Loucy (cell line): Measurements from ENCODE around the gene HEXIM1.

Experiments used
- H2AFZ ChIP-seq: fragments of 200-600 bp; sonication (generic); 2 replicates; pipeline ENCODE4 v1.6.0; 2016; ENCODE audit warnings: antibody characterized with exemption, mild to moderate bottlenecking, low read length, moderate library complexity
- H3F3A ChIP-seq: fragments of 200-600 bp; 2 replicates; pipeline ENCODE4 v1.6.0; 2016; ENCODE audit warnings: antibody characterized with exemption, low read depth, mild to moderate bottlenecking
- H3K27me3 ChIP-seq: fragments of 200-600 bp; sonication (generic); 2 replicates; pipeline ENCODE4 v1.6.1; 2014; ENCODE audit warnings: low read length, mild to moderate bottlenecking; ENCODE audit not compliant: insufficient read depth, poor library complexity, severe bottlenecking
- H3K36me3 ChIP-seq: fragments of 200-600 bp; sonication (generic); 2 replicates; pipeline ENCODE4 v1.6.1; 2016; ENCODE audit warnings: low read length; ENCODE audit not compliant: insufficient read depth
- H3K4me1 ChIP-seq: fragments of 200-600 bp; sonication (generic); 2 replicates; pipeline ENCODE4 v1.5.1; 2014; ENCODE audit warnings: low read length, mild to moderate bottlenecking; ENCODE audit not compliant: insufficient read depth, poor library complexity, severe bottlenecking
- H3K4me2 ChIP-seq: fragments of 200-600 bp; sonication (generic); 2 replicates; pipeline ENCODE4 v1.6.0; 2014; ENCODE audit warnings: antibody characterized with exemption, low read length, low read depth, mild to moderate bottlenecking; ENCODE audit not compliant: poor library complexity, severe bottlenecking
- H3K4me3 ChIP-seq: fragments of 200-600 bp; sonication (generic); 2 replicates; pipeline ENCODE4 v1.5.1; 2014; ENCODE audit warnings: low read length, mild to moderate bottlenecking, mixed read lengths; ENCODE audit not compliant: poor library complexity, severe bottlenecking
- H3K79me2 ChIP-seq: fragments of 200-600 bp; sonication (generic); 2 replicates; pipeline ENCODE4 v1.6.1; 2014; ENCODE audit warnings: low read length; ENCODE audit not compliant: insufficient read depth
- H3K9ac ChIP-seq: fragments of 200-600 bp; sonication (generic); 2 replicates; pipeline ENCODE4 v1.6.0; 2014; ENCODE audit warnings: mild to moderate bottlenecking, low read depth, low read length, moderate library complexity; ENCODE audit not compliant: poor library complexity, severe bottlenecking
- H3K9me2 ChIP-seq: fragments of 200-600 bp; sonication (generic); replicated peaks from 2 replicates; pipeline ENCODE4 v1.6.1; 2016; ENCODE audit warnings: low read depth, low read length, mixed read lengths
- H3K9me3 ChIP-seq: fragments of 200-600 bp; sonication (generic); 2 replicates; pipeline ENCODE4 v1.6.1; 2014; ENCODE audit warnings: mild to moderate bottlenecking, antibody characterized with exemption, low read length, low read depth; ENCODE audit not compliant: insufficient read depth
- H4K20me1 ChIP-seq: fragments of 200-600 bp; sonication (generic); 2 replicates; pipeline ENCODE4 v1.6.0; 2014; ENCODE audit warnings: antibody characterized with exemption, low read length, mild to moderate bottlenecking; ENCODE audit not compliant: insufficient read depth, poor library complexity, severe bottlenecking
- CTCF ChIP-seq: fragments of 200-600 bp; sonication (generic); conservative IDR thresholded peaks from 2 replicates; pipeline ENCODE4 v1.5.1; 2014; ENCODE audit warnings: mild to moderate bottlenecking, antibody characterized with exemption, low read length
- EZH2phosphoT487 ChIP-seq: fragments of 200-600 bp; IDR thresholded peaks from 2 replicates; pipeline ENCODE4 v1.6.1; 2018; ENCODE audit warnings: antibody characterized with exemption, mild to moderate bottlenecking, moderate library complexity, borderline replicate concordance

Gene HEXIM1

GRCh38 chr17:45106096-45106495 lies 42.2 kb upstream of the HEXIM1 start:
- no peak overlapping the region for H3K4me3 ChIP-seq
- H3K4me2 ChIP-seq = no peak overlapping the region
- TF ChIP-seq EZH2phosphoT487 = no peak
- no peaks in the 10 kb centered on the region for H4K20me1 ChIP-seq
- H3K9me3 ChIP-seq = no peaks in the 10 kb centered on the region
- H3K36me3 ChIP-seq = peaks cover 66% of the 10 kb centered on the region; the same call in 1 of the 2 replicates
- H3K27me3 ChIP-seq = no peaks in the 10 kb centered on the region
- no peaks in the 10 kb centered on the region for H3K4me1 ChIP-seq
- H3K9me2 ChIP-seq = no peaks in the 10 kb centered on the region
- H3K9ac ChIP-seq = no peak overlapping the region
- H2AFZ ChIP-seq = no peak overlapping the region
- H3K79me2 ChIP-seq = no peaks in the 10 kb centered on the region
- no peaks in the 10 kb centered on the region for H3F3A ChIP-seq

GRCh38 chr17:45106582-45106981 lies 41.7 kb upstream of the HEXIM1 start:
- no peak for TF ChIP-seq CTCF
- no peak for TF ChIP-seq EZH2phosphoT487
- Histone ChIP-seq H3K27me3 (no peaks in the 10 kb centered on the region), H3K4me2 (no peak overlapping the region), H3K9me3 (no peaks in the 10 kb centered on the region), H3K4me3 (no peak overlapping the region), H3F3A (no peaks in the 10 kb centered on the region), H3K9me2 (no peaks in the 10 kb centered on the region), H3K79me2 (no peaks in the 10 kb centered on the region), H4K20me1 (no peaks in the 10 kb centered on the region), H3K9ac (no peak overlapping the region), H3K4me1 (no peaks in the 10 kb centered on the region), H3K36me3 (peaks cover 64% of the 10 kb centered on the region; the same call in 1 of the 2 replicates), H2AFZ (no peak overlapping the region)

- Histone ChIP-seq H3F3A (no peaks in the 10 kb centered on the region), H3K36me3 (peaks cover 56% of the 10 kb centered on the region; the same call in 1 of the 2 replicates), H4K20me1 (no peaks in the 10 kb centered on the region), H3K27me3 (no peaks in the 10 kb centered on the region), H3K9me3 (no peaks in the 10 kb centered on the region), H3K9ac (no peak overlapping the region), H3K4me2 (no peak overlapping the region), H3K79me2 (no peaks in the 10 kb centered on the region), H3K4me3 (no peak overlapping the region), H3K4me1 (no peaks in the 10 kb centered on the region), H3K9me2 (no peaks in the 10 kb centered on the region), H2AFZ (no peak overlapping the region)
- TF ChIP-seq CTCF (no peak), EZH2phosphoT487 (no peak)
Observed at GRCh38 chr17:45107293-45108010, 40.8 kb upstream of the HEXIM1 start.

GRCh38 chr17:45108051-45108450 lies 40.2 kb upstream of the HEXIM1 start:
- Histone ChIP-seq H3K27me3 (no peaks in the 10 kb centered on the region), H3K36me3 (peaks cover 50% of the 10 kb centered on the region; the same call in 1 of the 2 replicates), H4K20me1 (no peaks in the 10 kb centered on the region), H3K4me3 (no peak overlapping the region), H3K9me2 (no peaks in the 10 kb centered on the region), H3F3A (no peaks in the 10 kb centered on the region), H3K79me2 (no peaks in the 10 kb centered on the region), H3K4me1 (no peaks in the 10 kb centered on the region), H2AFZ (no peak overlapping the region), H3K4me2 (no peak overlapping the region), H3K9me3 (no peaks in the 10 kb centered on the region), H3K9ac (no peak overlapping the region)
- no peak for TF ChIP-seq CTCF
- TF ChIP-seq EZH2phosphoT487 = no peak
